Loucy (cell line): Measurements from ENCODE around the gene AIM2.

ENCODE experiments used
- EZH2phosphoT487 ChIP-seq: fragments of 200-600 bp; IDR thresholded peaks from 2 replicates; pipeline ENCODE4 v1.6.1; 2018; ENCODE audit warnings: antibody characterized with exemption, mild to moderate bottlenecking, moderate library complexity, borderline replicate concordance
- TF ChIP-seq, protein P1 (sequence below): fragments of 200-600 bp; sonication (generic); conservative IDR thresholded peaks from 2 replicates; pipeline ENCODE4 v1.5.1; 2014; ENCODE audit warnings: mild to moderate bottlenecking, antibody characterized with exemption, low read length

DNA sequence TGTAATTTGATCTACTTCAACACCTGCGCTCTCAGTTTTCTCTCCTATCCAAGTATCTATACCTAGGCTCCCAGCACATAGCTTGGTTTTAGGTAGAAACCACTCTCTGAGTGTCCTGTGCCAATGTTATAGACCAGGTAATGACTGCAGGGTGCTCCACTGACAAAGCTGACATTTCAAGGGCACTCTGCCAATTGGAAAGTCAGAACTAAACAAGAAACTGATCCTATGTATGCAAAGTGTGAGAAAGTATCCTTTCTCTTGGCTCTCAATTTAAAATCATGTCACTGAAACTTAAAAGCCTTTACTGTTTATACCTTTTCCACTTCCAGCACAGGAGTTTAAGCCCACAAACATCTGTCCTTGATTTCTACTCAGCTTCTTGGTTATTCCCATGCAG lies 45.0 kb upstream of the AIM2 start:
- TF ChIP-seq, protein P1, sequence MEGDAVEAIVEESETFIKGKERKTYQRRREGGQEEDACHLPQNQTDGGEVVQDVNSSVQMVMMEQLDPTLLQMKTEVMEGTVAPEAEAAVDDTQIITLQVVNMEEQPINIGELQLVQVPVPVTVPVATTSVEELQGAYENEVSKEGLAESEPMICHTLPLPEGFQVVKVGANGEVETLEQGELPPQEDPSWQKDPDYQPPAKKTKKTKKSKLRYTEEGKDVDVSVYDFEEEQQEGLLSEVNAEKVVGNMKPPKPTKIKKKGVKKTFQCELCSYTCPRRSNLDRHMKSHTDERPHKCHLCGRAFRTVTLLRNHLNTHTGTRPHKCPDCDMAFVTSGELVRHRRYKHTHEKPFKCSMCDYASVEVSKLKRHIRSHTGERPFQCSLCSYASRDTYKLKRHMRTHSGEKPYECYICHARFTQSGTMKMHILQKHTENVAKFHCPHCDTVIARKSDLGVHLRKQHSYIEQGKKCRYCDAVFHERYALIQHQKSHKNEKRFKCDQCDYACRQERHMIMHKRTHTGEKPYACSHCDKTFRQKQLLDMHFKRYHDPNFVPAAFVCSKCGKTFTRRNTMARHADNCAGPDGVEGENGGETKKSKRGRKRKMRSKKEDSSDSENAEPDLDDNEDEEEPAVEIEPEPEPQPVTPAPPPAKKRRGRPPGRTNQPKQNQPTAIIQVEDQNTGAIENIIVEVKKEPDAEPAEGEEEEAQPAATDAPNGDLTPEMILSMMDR: no peak
- TF ChIP-seq EZH2phosphoT487: no peak
